Endodermal cell (in vitro differentiated cells): ENCODE measurements around the gene OPCML. TPM values are rescaled to one million over a fixed set of nuclear protein-coding genes. Genes with fewer than 3 reads are reported as not detected.

Experiments used
- DNase-seq: peaks from one replicate; pipeline ENCODE4 v3.0.0-alpha.2; 2017
- H3K27ac ChIP-seq: 2 replicates; pipeline ENCODE4 v1.5.1; 2013; ENCODE audit warnings: mild to moderate bottlenecking, low read depth, low read length, moderate library complexity
- H3K27me3 ChIP-seq: 2 replicates; pipeline ENCODE4 v1.6.1; 2013; ENCODE audit warnings: mild to moderate bottlenecking, low read length, moderate library complexity; ENCODE audit not compliant: insufficient read depth, control insufficient read depth, poor library complexity, severe bottlenecking
- H3K36me3 ChIP-seq: 2 replicates; pipeline ENCODE4 v1.7.0; 2013; ENCODE audit warnings: mild to moderate bottlenecking, low read length, moderate library complexity; ENCODE audit not compliant: control insufficient read depth, insufficient read depth
- H3K4me1 ChIP-seq: one replicate; pipeline ENCODE4 v1.7.0; 2013; ENCODE audit warnings: low read length; ENCODE audit not compliant: control insufficient read depth, insufficient read depth
- H3K4me3 ChIP-seq: 2 replicates; pipeline ENCODE4 v1.5.1; 2013; ENCODE audit warnings: mild to moderate bottlenecking, low read length, moderate library complexity
- H3K9ac ChIP-seq: 2 replicates; pipeline ENCODE4 v1.6.1; 2013; ENCODE audit warnings: mild to moderate bottlenecking, low read length, moderate library complexity; ENCODE audit not compliant: poor library complexity, severe bottlenecking; ENCODE audit errors: extremely low read depth
- H3K9me3 ChIP-seq: 2 replicates; pipeline ENCODE4 v1.6.1; 2013; ENCODE audit warnings: mild to moderate bottlenecking, low read length, moderate library complexity; ENCODE audit not compliant: control insufficient read depth
- H3K27ac Mint-ChIP-seq: 2 replicates; pipeline ENCODE4 v1.8.0; 2020; ENCODE audit warnings: mixed read lengths
- H3K27me3 Mint-ChIP-seq: 2 replicates; pipeline ENCODE4 v1.8.0; 2021; ENCODE audit warnings: mild to moderate bottlenecking, mixed read lengths; ENCODE audit not compliant: insufficient read depth
- H3K36me3 Mint-ChIP-seq: 2 replicates; pipeline ENCODE4 v1.8.0; 2020; ENCODE audit warnings: low read depth, mixed read lengths
- H3K4me1 Mint-ChIP-seq: 2 replicates; pipeline ENCODE4 v1.8.0; 2020; ENCODE audit warnings: mixed read lengths
- H3K4me3 Mint-ChIP-seq: 2 replicates; pipeline ENCODE4 v1.8.0; 2020; ENCODE audit warnings: mild to moderate bottlenecking, moderate library complexity, mixed read lengths
- H3K9me3 Mint-ChIP-seq: 2 replicates; pipeline ENCODE4 v1.8.0; 2020; ENCODE audit warnings: mild to moderate bottlenecking, mixed read lengths
- WGBS, 2 experiments: methylation state at CpG; one replicate each; pipeline versions ENCODE4 v1.1.5 to v1.1.7; 2013; ENCODE audit warnings: missing lambda C conversion rate in 2 of 2, mixed read lengths in 1 of 2; ENCODE audit not compliant: insufficient coverage in 1 of 2, insufficient read length in 1 of 2; 5-methylcytosine and 5-hydroxymethylcytosine counted together
- total RNA-seq, 2 donors: library from RNA; stranded (reverse); fragmentation: NEBNext Ultra II Directional in 1 of 2; extraction: Animal tissue kit (Norgen Biotek cat#: 25700) in 1 of 2; gene quantifications; 2 replicates in 1 of 2; 3 replicates in 1 of 2; pipeline ENCODE4 v1.2.1, GENCODE V29; 2021
- TF ChIP-seq, protein P1 (sequence below): fragments of 200-600 bp; sonication (generic); conservative IDR thresholded peaks from 2 replicates; pipeline ENCODE4 v1.5.0; 2021; ENCODE audit warnings: antibody characterized with exemption, mild to moderate bottlenecking

OPCML gene
- total RNA-seq, 2 donors from 2014 or later: 0.49 to 0.86 TPM

DNA sequence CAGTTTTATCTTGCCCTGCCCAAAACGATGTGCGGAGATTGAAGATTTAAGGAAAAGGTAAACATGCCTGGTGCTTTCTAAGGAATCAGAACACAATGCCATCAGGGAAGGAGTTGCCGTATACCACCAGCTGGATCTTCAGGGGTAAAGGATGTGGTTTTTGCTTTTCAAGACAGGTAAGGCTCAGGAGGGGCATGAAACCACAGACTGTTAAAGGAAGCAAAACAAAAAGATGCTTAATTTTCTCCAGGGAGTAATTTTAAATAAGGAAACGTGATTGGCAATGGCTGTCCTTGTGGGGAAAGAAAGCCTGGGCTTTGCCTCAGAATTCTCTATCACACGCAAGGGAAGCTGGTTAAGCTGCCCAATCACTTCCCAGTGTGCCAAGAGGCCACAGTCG, 655.6 kb downstream of the OPCML start:
- TF ChIP-seq, protein P1, sequence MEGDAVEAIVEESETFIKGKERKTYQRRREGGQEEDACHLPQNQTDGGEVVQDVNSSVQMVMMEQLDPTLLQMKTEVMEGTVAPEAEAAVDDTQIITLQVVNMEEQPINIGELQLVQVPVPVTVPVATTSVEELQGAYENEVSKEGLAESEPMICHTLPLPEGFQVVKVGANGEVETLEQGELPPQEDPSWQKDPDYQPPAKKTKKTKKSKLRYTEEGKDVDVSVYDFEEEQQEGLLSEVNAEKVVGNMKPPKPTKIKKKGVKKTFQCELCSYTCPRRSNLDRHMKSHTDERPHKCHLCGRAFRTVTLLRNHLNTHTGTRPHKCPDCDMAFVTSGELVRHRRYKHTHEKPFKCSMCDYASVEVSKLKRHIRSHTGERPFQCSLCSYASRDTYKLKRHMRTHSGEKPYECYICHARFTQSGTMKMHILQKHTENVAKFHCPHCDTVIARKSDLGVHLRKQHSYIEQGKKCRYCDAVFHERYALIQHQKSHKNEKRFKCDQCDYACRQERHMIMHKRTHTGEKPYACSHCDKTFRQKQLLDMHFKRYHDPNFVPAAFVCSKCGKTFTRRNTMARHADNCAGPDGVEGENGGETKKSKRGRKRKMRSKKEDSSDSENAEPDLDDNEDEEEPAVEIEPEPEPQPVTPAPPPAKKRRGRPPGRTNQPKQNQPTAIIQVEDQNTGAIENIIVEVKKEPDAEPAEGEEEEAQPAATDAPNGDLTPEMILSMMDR: no peak

DNA sequence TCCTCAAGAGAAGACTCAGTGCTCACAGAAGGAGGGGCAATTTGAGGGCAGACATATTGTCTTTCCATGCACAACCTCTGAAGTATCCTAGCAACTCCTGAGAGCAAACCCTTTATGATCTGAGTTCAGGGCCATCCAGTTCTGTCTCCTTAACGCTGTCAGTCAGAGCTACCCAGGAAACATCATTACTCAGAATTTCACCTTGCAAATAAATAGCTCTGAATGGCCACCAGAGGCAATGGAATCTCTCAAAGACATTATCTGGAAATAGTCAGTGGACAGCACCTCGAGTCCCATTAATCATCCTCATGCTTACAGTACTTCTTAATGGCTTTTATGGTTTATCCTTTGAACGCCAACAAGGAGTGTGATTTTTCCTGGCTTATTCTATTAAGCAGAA, 656.1 kb downstream of the OPCML start:
- Mint-ChIP-seq H3K36me3 (no peaks in the 10 kb centered on the region), H3K27ac (no peak overlapping the region), H3K4me3 (no peak overlapping the region), H3K4me1 (peaks cover 7% of the 10 kb centered on the region), H3K9me3 (no peaks in the 10 kb centered on the region), H3K27me3 (no peaks in the 10 kb centered on the region)
- Histone ChIP-seq H3K9me3 (no peaks in the 10 kb centered on the region), H3K4me1 (no peaks in the 10 kb centered on the region), H3K4me3 (no peak overlapping the region), H3K27ac (no peak overlapping the region), H3K9ac (no peak overlapping the region), H3K27me3 (no peaks in the 10 kb centered on the region), H3K36me3 (no peaks in the 10 kb centered on the region)
- no peak for DNase-seq
- TF ChIP-seq, protein P1: no peak
- 85 to 100% methylated on average over 1 to 3 of the region's 3 CpGs for WGBS, 2 experiments

More for the DNA sequence above, 655.6 kb downstream of the OPCML start:
- Mint-ChIP-seq H3K4me1 (peaks cover 9% of the 10 kb centered on the region), H3K36me3 (no peaks in the 10 kb centered on the region), H3K27ac (no peak overlapping the region), H3K4me3 (no peak overlapping the region), H3K9me3 (no peaks in the 10 kb centered on the region), H3K27me3 (no peaks in the 10 kb centered on the region)
- Histone ChIP-seq H3K27ac (no peak overlapping the region), H3K9me3 (no peaks in the 10 kb centered on the region), H3K27me3 (no peaks in the 10 kb centered on the region), H3K36me3 (no peaks in the 10 kb centered on the region), H3K4me1 (no peaks in the 10 kb centered on the region), H3K9ac (no peak overlapping the region), H3K4me3 (no peak overlapping the region)
- no peak for DNase-seq
- WGBS, 2 experiments: 91 to 95% methylated on average over 3 to 6 of the region's 6 CpGs

DNA sequence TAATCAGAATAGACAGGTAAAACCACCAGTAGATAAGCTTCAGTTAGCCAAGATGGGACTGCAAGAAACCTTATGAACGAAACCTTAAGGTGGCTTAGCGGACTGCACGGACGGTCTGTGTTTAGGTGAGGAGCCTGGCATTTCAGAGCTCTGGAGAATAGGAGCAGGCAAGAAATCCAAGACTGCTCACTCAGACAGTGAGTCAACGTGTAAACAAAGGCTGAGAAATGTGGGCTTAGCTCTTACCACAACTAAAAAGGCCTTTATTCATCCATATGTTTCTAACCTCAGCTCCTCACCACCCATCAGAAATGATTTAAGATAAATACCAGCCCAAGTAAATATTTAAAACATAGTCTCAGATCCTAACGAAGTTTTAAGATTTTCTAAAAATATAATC, 657.7 kb downstream of the OPCML start:
- no peak overlapping the region for H3K27ac Mint-ChIP-seq
- Histone ChIP-seq H3K27ac (no peak overlapping the region), H3K36me3 (no peaks in the 10 kb centered on the region), H3K4me3 (no peak overlapping the region), H3K9ac (no peak overlapping the region), H3K9me3 (no peaks in the 10 kb centered on the region), H3K4me1 (no peaks in the 10 kb centered on the region), H3K27me3 (no peaks in the 10 kb centered on the region)
- H3K27me3 Mint-ChIP-seq: no peaks in the 10 kb centered on the region
- no peaks in the 10 kb centered on the region for H3K9me3 Mint-ChIP-seq
- DNase-seq: no peak
- TF ChIP-seq, protein P1: no peak
- H3K36me3 Mint-ChIP-seq: no peaks in the 10 kb centered on the region
- peaks cover 6% of the 10 kb centered on the region for H3K4me1 Mint-ChIP-seq
- WGBS, 2 experiments: 75 to 90% methylated on average over 4 to 6 of the region's 6 CpGs
- H3K4me3 Mint-ChIP-seq: no peak overlapping the region
